Ectodermal cell (in vitro differentiated cells): ENCODE data around the gene DMD.
"Not testable (repeated sequence)": the region's sequence is repeated elsewhere in the genome, so short reads cannot be mapped to it uniquely, and the experiment has no call there.

ENCODE experiments used
- H3K27ac ChIP-seq: 2 replicates; pipeline ENCODE4 v1.7.0; 2013; ENCODE audit warnings: mild to moderate bottlenecking, low read depth, low read length; ENCODE audit not compliant: insufficient read depth, poor library complexity, severe bottlenecking
- H3K27me3 ChIP-seq: 2 replicates; pipeline ENCODE4 v1.7.0; 2013; ENCODE audit warnings: mild to moderate bottlenecking, low read length; ENCODE audit not compliant: insufficient read depth, control insufficient read depth, poor library complexity, severe bottlenecking
- H3K36me3 ChIP-seq: one replicate; pipeline ENCODE4 v1.7.0; 2013; ENCODE audit warnings: low read length; ENCODE audit not compliant: control insufficient read depth, insufficient read depth
- H3K4me1 ChIP-seq: one replicate; pipeline ENCODE4 v1.7.0; 2013; ENCODE audit warnings: low read length; ENCODE audit not compliant: control insufficient read depth, insufficient read depth
- H3K4me3 ChIP-seq: 2 replicates; pipeline ENCODE4 v1.7.0; 2013; ENCODE audit warnings: low read depth, low read length, control low read depth; ENCODE audit not compliant: insufficient read depth
- H3K9me3 ChIP-seq: 2 replicates; pipeline ENCODE4 v1.7.0; 2013; ENCODE audit warnings: mild to moderate bottlenecking, low read length, moderate library complexity; ENCODE audit not compliant: control insufficient read depth
- WGBS, 2 experiments: methylation state at CpG; one replicate each; pipeline ENCODE4 v1.1.7; 2013; ENCODE audit warnings: missing lambda C conversion rate in 2 of 2; 5-methylcytosine and 5-hydroxymethylcytosine counted together

Gene DMD

DNA sequence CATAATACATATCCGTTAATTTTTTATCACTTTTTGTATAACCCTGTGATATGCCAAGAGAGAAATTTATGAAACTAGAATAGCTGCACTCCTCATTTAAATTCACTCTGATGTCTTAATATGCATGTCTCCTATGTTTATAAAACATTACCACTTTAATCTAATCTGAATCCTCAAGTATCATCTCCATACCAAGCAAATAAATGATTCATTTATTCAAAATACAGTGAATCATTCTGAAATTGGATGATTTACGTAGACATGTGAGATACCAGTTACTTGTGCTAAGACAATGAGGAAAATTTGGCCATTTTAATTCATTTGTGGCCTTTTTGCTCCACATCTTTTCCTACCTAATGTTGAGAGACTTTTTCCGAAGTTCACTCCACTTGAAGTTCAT is 1704.4 kb downstream of the DMD start:
- H3K4me1 ChIP-seq, result no peaks in the 10 kb centered on the region
- H3K27ac ChIP-seq, result no peak overlapping the region
- 92 to 93% methylated on average over 1 to 2 of the region's 3 CpGs for WGBS, 2 experiments
- no peaks in the 10 kb centered on the region for H3K36me3 ChIP-seq
- no peaks in the 10 kb centered on the region for H3K27me3 ChIP-seq
- H3K9me3 ChIP-seq, result no peaks in the 10 kb centered on the region
- H3K4me3 ChIP-seq, result no peak overlapping the region

DNA sequence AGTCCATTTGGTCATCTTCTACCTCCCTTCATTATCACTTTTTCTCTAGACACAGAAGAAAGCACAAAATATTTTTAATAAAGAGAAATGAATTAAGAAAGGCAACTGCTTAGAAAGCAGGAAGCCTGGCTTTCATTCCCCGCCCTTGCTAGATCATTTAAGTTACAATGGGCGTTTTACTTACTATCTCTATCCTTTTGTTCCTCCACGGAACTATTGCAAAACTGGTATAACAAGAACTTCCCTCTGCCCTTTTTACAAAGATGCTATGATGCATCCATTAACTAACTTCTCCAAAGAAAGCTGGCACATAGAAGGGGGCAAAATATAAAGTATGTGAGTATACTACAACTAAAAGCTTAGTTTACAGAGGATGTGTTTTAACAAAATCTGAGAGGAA is 1705.0 kb downstream of the DMD start:
- WGBS, 2 experiments, result 64 to 73% methylated on average over 2 to 3 of the region's 3 CpGs

DNA sequence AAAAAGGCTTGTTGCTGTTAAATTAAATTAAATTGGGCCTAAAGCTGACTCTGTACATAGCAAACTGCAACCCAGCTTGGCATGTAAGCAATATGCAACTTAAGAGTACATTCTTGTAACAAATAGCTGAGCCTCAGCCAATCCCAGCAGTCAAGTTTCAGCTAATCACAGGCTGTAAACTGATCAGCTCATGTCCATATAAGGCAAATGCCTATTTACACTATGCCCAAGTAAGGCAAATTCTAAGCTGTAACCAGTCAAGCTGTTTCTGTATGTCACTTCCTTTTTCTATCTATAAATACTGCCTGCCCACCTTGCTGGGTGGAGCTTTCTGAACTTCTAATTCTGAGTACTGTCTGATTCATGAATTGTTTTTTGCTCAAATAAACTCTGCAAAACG is 1710.4 kb downstream of the DMD start:
- H3K27ac ChIP-seq, result no peak overlapping the region
- no peaks in the 10 kb centered on the region for H3K4me1 ChIP-seq
- H3K9me3 ChIP-seq, result no peaks in the 10 kb centered on the region
- no peak overlapping the region for H3K4me3 ChIP-seq
- no peaks in the 10 kb centered on the region for H3K36me3 ChIP-seq
- no CpG with 5 or more reads among the region's 1 CpG for WGBS, 2 experiments
- H3K27me3 ChIP-seq, result no peaks in the 10 kb centered on the region

More for the DNA sequence above, 1705.0 kb downstream of the DMD start:
- Histone ChIP-seq H3K9me3 (no peaks in the 10 kb centered on the region), H3K27ac (no peak overlapping the region), H3K4me1 (no peaks in the 10 kb centered on the region), H3K27me3 (no peaks in the 10 kb centered on the region), H3K36me3 (no peaks in the 10 kb centered on the region), H3K4me3 (no peak overlapping the region)

DNA sequence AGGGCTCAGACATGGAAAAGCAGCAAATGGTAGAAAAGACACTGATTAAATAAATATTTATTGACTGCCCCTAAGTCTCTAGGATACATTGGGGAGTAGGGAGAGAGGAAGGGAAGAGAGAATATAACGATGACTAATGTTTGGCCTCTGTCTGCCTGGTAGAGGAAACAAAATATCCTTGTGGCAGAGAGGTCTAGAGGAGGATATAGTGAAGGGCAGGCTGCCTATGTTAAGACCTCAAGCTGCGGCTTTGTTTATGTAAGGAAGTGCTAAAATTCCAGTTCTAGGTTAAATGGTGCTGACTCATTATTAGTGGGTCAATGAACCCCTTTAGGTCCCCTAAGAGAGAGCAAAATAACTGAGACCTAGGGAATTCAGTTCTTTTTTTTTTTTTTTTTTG is 1712.2 kb downstream of the DMD start:
- WGBS, 2 experiments, result 66 to 67% methylated on average over 2 of the region's 2 CpGs

DNA sequence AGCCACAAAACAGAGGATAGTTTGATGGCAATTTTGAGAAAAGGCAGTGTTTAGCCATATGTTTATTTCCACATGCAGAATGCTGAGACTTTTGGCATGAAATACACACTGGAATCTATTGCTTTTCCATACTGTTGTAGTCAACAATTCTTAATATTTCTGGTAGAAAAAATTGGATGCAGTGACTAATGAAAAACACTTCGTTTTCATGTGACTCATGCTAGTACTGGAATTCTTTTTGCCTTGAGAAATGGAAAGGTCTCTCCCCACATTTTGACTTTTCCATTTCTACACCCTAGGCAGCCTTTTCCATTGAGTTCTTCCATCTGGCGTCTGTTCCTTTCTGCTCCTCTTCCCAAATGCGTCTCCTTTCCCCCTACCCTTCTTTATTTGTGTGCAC is 1714.3 kb downstream of the DMD start:
- H3K9me3 ChIP-seq, result no peaks in the 10 kb centered on the region
- no peaks in the 10 kb centered on the region for H3K27me3 ChIP-seq
- no peak overlapping the region for H3K4me3 ChIP-seq
- H3K27ac ChIP-seq, result no peak overlapping the region
- no peaks in the 10 kb centered on the region for H3K4me1 ChIP-seq
- no peaks in the 10 kb centered on the region for H3K36me3 ChIP-seq
- WGBS, 2 experiments, result 81 to 92% methylated on average over 3 of the region's 3 CpGs

More for the DNA sequence above, 1712.2 kb downstream of the DMD start:
- H3K27me3 ChIP-seq, result no peaks in the 10 kb centered on the region
- H3K4me3 ChIP-seq, result no peak overlapping the region
- no peak overlapping the region for H3K27ac ChIP-seq
- H3K9me3 ChIP-seq, result no peaks in the 10 kb centered on the region
- no peaks in the 10 kb centered on the region for H3K36me3 ChIP-seq
- no peaks in the 10 kb centered on the region for H3K4me1 ChIP-seq

DNA sequence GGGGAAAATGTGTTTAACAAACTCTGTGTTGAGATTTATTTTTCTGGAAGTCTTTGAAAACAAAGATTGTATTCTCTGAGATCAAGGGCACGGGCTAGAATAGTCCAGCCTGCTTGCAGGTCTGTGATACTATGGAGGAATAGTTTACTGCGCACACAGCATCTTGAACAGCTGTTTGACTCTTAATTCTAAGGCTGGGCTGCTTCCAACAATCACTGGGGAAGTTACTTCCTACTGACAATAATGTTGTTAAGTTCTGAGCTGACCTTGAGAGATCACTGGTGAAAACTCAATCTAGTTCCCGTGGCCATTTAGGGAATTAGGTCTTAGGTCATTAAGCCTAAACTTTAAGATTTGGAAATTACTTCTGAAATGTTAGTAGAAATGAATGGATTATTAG is 1723.4 kb downstream of the DMD start:
- Histone ChIP-seq H3K27me3 (no peaks in the 10 kb centered on the region), H3K9me3 (no peaks in the 10 kb centered on the region), H3K4me1 (no peaks in the 10 kb centered on the region), H3K4me3 (no peak overlapping the region), H3K27ac (no peak overlapping the region), H3K36me3 (no peaks in the 10 kb centered on the region)
- WGBS, 2 experiments, result 95 to 100% methylated on average over 2 to 3 of the region's 3 CpGs

DNA sequence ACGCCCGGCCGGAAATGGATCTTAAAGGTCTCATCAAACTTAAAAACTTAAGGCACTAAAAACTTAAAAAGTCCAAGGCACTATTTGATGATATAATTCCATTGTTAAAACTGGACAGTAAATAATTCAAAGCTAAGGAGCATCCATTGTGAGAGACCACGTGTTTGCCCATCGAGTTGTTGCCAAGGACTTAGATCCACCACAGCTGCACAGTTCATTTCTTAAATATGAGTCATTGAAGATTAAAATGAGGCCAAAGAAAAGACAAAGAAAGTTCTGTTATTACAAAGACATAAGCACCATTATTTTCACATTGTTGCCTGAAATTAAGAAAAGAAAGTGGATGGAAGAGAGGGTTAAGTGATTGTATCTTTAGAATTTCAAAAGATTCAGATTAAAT is 1728.0 kb downstream of the DMD start:
- no peaks in the 10 kb centered on the region for H3K27me3 ChIP-seq
- no peaks in the 10 kb centered on the region for H3K9me3 ChIP-seq
- H3K36me3 ChIP-seq, result no peaks in the 10 kb centered on the region
- 98 to 100% methylated on average over 3 to 5 of the region's 5 CpGs for WGBS, 2 experiments
- no peaks in the 10 kb centered on the region for H3K4me1 ChIP-seq
- H3K4me3 ChIP-seq, result no peak overlapping the region
- no peak overlapping the region for H3K27ac ChIP-seq

DNA sequence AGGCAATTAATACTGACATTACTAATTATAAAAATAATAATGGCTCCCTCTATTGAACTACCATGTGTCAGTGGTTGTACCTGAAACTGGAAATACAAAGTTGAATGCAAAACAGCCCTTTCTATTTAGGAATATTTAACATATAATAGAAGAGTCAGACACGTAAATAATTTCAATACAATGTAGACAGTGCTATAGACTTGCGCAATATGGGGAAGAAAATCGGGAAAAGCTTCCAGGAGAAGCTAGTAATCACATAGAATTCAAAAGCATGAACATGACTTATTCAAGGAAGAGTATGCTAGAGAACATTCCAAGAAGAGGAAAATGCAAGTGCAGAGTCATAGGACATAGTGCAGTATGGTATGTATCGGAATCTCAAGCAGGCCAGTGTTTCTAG is 1730.7 kb downstream of the DMD start:
- Histone ChIP-seq H3K27me3 (no peaks in the 10 kb centered on the region), H3K36me3 (no peaks in the 10 kb centered on the region), H3K4me3 (no peak overlapping the region), H3K4me1 (no peaks in the 10 kb centered on the region), H3K27ac (no peak overlapping the region), H3K9me3 (no peaks in the 10 kb centered on the region)
- WGBS, 2 experiments, result 94 to 98% methylated on average over 3 of the region's 4 CpGs

DNA sequence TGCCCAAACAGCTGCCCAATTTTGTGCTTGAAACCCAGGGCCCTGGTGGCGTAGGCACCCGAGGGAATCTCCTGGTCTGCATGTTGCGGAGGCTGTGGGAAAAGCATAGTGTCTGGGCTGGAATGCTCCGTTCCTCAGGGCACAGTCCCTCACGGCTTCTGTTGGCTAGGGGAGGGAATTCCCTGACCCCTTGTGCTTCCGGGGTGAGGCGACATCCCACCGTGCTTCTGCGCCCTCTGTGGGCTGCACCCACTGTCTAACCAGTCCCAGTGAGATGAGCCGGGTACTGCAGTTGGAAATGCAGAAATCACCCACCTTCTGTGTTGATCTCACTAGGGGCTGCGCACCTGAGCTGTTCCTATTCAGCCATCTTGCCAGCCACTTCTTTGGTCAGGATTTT is 1740.1 kb downstream of the DMD start:
- H3K4me3 ChIP-seq, result no peak overlapping the region
- no peaks in the 10 kb centered on the region for H3K4me1 ChIP-seq
- 94 to 95% methylated on average over 11 of the region's 11 CpGs for WGBS, 2 experiments
- H3K36me3 ChIP-seq, result no peaks in the 10 kb centered on the region
- no peak overlapping the region for H3K27ac ChIP-seq
- H3K9me3 ChIP-seq, result no peaks in the 10 kb centered on the region
- no peaks in the 10 kb centered on the region for H3K27me3 ChIP-seq

DNA sequence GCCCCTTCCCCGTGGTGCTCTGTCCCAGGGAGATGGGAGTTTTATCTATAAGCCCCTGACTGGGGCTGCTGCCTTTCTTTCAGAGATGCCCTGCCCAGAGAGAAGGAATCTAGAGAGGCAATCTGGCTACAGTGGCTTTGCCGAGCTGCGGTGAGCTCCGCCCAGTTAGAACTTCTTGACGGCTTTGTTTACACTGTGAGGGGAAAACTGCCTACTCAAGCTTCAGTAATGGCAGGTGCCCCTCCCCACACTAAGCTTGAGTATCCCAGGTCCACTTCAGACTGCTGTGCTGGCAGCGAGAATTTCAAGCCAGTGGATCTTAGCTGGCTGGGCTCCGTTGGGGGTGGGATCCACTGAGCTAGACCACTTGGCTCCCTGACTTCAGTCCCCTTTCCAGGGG is 1740.6 kb downstream of the DMD start:
- H3K36me3 ChIP-seq, H3K9me3 ChIP-seq, H3K27me3 ChIP-seq, H3K27ac ChIP-seq, H3K4me3 ChIP-seq, H3K4me1 ChIP-seq: not testable (repeated sequence)
- 92% methylated on average over 7 of the region's 7 CpGs for WGBS, 2 experiments

DNA sequence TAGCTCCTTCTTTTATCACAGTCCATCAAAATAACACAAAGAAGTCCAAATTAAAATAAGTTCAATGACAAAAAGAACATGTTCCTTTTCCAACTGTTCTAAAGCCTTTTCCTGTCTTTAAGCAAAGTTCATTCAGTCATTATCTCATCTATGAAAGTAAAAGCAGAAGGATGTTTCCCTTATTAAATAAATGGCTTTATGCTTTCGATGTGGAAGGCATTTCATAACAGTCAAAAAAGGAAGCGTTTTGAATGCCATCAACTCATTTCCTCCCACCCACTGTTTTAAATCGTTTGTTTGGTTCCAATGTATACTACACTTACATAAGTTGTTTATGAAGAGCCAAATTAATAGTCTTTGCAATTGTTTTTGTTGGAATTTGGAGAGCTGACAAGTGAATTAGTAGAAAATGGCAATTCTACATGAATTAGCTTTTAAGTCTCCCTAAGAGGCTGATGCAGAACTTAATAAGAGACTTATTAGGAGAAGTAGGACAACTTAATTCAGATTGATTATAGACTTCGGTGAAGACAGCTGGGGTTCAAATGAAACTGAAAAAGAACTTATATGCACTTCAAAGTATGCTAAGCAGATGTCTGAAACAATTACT is 1746.9 kb downstream of the DMD start:
- Histone ChIP-seq H3K9me3 (no peaks in the 10 kb centered on the region), H3K4me1 (no peaks in the 10 kb centered on the region), H3K36me3 (no peaks in the 10 kb centered on the region), H3K27me3 (no peaks in the 10 kb centered on the region), H3K4me3 (no peak overlapping the region), H3K27ac (no peak overlapping the region)
- 56 to 65% methylated on average over 1 of the region's 4 CpGs for WGBS, 2 experiments
